MCF 10A (cell line): ENCODE data around the gene ISLR2. TPM values are rescaled to one million over a fixed set of nuclear protein-coding genes. Genes with fewer than 3 reads are reported as not detected.

Experiments
- BruUV-seq: library from RNA; stranded (reverse); fragments of 400-500 nt; replicated peaks from 2 replicates; lab custom pipeline; 2021; lab: Mats Ljungman, UMichigan
- CTCF ChIA-PET: fragments of 300-600 bp; sonication (Branson Sonifier 250); formaldehyde crosslinking; extraction: SDS; loops from one replicate; lab custom pipeline; 2021; ENCODE audit warnings: antibody characterized with exemption, inconsistent platforms; lab: Yijun Ruan, JAX
- POLR2A ChIA-PET: fragments of 300-600, 350-650 bp; sonication (Branson Sonifier 250); formaldehyde crosslinking; extraction: SDS; loops from one replicate; lab custom pipeline; 2020; ENCODE audit warnings: antibody characterized with exemption, inconsistent platforms; lab: Yijun Ruan, JAX
- DNase-seq: peaks from one replicate; pipeline ENCODE4 v3.0.0-alpha.2; 2018; ENCODE audit not compliant: unreplicated experiment
- H3K27ac Mint-ChIP-seq: one replicate; pipeline ENCODE4 v1.8.0; 2022; ENCODE audit warnings: mild to moderate bottlenecking, low read depth, mixed read lengths; ENCODE audit not compliant: unreplicated experiment
- H3K27me3 Mint-ChIP-seq: one replicate; pipeline ENCODE4 v1.8.0; 2022; ENCODE audit warnings: mixed read lengths; ENCODE audit not compliant: insufficient read depth, unreplicated experiment
- H3K36me3 Mint-ChIP-seq: one replicate; pipeline ENCODE4 v1.8.0; 2022; ENCODE audit warnings: mild to moderate bottlenecking, moderate library complexity, mixed read lengths; ENCODE audit not compliant: insufficient read depth, unreplicated experiment
- H3K4me1 Mint-ChIP-seq: one replicate; pipeline ENCODE4 v1.8.0; 2022; ENCODE audit warnings: mixed read lengths; ENCODE audit not compliant: insufficient read depth, unreplicated experiment
- H3K4me3 Mint-ChIP-seq: one replicate; pipeline ENCODE4 v1.8.0; 2022; ENCODE audit warnings: mild to moderate bottlenecking, moderate library complexity, mixed read lengths; ENCODE audit not compliant: unreplicated experiment
- H3K9me3 Mint-ChIP-seq: one replicate; pipeline ENCODE4 v1.8.0; 2022; ENCODE audit warnings: mixed read lengths; ENCODE audit not compliant: unreplicated experiment
- CTCF ChIP-seq: fragments of 200-600 bp; IDR thresholded peaks from one replicate; pipeline ENCODE4 v1.8.0; 2022; ENCODE audit warnings: antibody characterized with exemption, mild to moderate bottlenecking; ENCODE audit not compliant: unreplicated experiment
- intact Hi-C: fragments of 100-400 bp; cut with micrococcal nuclease; formaldehyde crosslinking; loops from 2 replicates; pipeline ENCODE4 v1.14.1; 2022
- total RNA-seq: library from RNA; stranded (reverse); gene quantifications from 2 replicates; pipeline ENCODE4 v1.2.3, GENCODE V29; 2022

Gene ISLR2
- total RNA-seq, 1 experiment from 2014 or later = not detected

GRCh38 chr15:74168711-74169126 lies 38.3 kb downstream of the ISLR2 start:
- ChIA-PET CTCF (no interaction called here), POLR2A (no interaction called here)
- H3K4me3 Mint-ChIP-seq = no peak overlapping the region
- H3K27ac Mint-ChIP-seq = no peak overlapping the region
- H3K27me3 Mint-ChIP-seq = peaks cover 32% of the 10 kb centered on the region
- no peaks in the 10 kb centered on the region for H3K4me1 Mint-ChIP-seq
- H3K36me3 Mint-ChIP-seq = no peaks in the 10 kb centered on the region
- intact Hi-C loops = no loop called here
- no peaks in the 10 kb centered on the region for H3K9me3 Mint-ChIP-seq
- no peak for DNase-seq
- no peak for TF ChIP-seq CTCF
- no TSS peak for BruUV-seq

- intact Hi-C loops = no loop called here
- CTCF ChIA-PET = no interaction called here
- H3K27ac Mint-ChIP-seq = no peak overlapping the region
These were observed 39.9 kb downstream of the ISLR2 start for GRCh38 chr15:74170071-74170844.

GRCh38 chr15:74170875-74171578 lies 40.6 kb downstream of the ISLR2 start:
- BruUV-seq = no TSS peak
- ChIA-PET CTCF (no interaction called here), POLR2A (no interaction called here)

More at GRCh38 chr15:74170071-74170844, 39.9 kb downstream of the ISLR2 start:
- Mint-ChIP-seq H3K36me3 (no peaks in the 10 kb centered on the region), H3K27me3 (peaks cover 17% of the 10 kb centered on the region), H3K4me3 (no peak overlapping the region), H3K4me1 (no peaks in the 10 kb centered on the region), H3K9me3 (no peaks in the 10 kb centered on the region)
- DNase-seq = no peak
- TF ChIP-seq CTCF = no peak
- no TSS peak for BruUV-seq
- POLR2A ChIA-PET = no interaction called here

More at GRCh38 chr15:74170875-74171578, 40.6 kb downstream of the ISLR2 start:
- H3K4me3 Mint-ChIP-seq = no peak overlapping the region
- TF ChIP-seq CTCF = no peak
- no peak for DNase-seq
- intact Hi-C loops = no loop called here
- H3K4me1 Mint-ChIP-seq = no peaks in the 10 kb centered on the region
- H3K36me3 Mint-ChIP-seq = no peaks in the 10 kb centered on the region
- no peak overlapping the region for H3K27ac Mint-ChIP-seq
- no peaks in the 10 kb centered on the region for H3K9me3 Mint-ChIP-seq
- peaks cover 13% of the 10 kb centered on the region for H3K27me3 Mint-ChIP-seq
